Medulla oblongata (tissue), 1 donor: ENCODE measurements around the gene DDHD1.

Experiments
- DNase-seq: peaks from one replicate; pipeline ENCODE4 v3.0.0-alpha.2; 2015; ENCODE audit errors: extremely low spot score

Gene DDHD1

DNA sequence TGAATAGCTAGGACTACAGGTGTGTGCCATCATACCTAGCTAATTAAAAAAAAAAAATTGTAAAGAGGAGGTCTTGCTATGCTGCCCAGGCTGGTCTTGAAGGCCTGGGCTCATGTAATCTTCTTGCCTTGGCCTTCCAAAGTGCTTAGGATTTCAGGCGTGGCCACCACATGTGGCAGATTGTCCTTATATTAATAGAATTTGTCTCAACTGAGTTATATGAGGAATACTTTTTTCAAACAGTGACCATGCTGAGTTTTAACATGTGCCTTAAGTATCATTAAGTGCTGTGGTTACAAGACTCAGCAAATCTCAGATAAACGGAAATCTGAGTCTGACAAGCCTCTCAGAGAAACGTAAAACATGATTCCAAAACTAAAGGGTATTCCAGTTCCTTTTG lies 119.1 kb downstream of the DDHD1 start:
- DNase-seq: no peak

DNA sequence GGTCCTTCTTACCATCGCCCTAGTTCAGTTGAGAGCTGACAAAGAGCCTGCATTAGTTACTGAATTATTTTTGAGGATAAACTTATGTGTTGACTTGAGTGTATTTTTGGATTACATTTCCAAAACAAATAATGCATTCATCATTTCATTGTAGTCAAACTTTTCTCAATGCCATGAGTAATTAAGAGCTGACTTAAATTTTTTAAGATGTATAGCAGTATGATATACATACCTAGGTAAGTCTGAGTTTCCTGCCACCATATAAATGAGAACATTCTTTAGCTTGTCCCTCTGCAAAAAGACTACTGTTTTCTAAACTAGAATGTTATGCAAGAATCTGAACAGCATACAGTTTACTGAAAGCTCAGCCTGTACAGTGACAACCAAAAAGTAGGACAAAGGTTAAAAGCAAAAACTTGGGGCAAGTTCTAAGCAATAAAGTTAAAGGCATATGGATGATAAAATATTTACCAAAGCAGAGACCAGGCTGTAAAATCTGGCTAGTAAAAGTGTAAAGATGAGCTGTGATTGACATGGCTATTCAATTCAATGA lies 120.2 kb downstream of the DDHD1 start:
- no peak for DNase-seq

DNA sequence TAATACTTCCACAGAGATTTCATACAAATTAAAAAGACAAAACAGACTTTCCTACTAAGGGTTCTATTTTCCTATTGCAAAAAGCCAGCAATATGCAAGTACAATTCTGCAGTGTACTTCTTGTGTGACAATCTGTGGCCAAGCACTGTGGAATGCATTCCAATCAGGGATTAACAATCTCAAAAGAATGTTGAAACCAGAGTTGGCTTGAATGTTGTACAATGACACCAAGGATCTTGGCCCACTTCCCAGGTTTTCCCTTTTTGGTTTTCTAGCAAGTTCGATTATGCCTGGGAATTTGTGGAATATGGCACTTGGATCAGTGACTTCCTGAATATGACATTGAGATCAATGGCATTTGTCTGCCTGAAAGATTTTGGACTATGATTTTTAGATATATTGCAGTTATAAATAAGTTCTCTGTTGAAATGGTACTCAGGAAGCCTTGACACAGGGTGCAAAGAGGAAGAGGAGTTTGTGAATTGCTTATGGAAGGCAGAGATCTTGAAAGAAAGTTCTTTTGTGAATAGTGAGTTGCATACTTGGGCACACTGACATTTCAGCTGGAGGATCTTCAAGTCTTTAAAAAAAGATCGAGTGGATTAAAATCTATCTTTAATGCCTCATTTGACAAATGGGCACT lies 120.8 kb downstream of the DDHD1 start:
- peak; percentile 68 for DNase-seq

DNA sequence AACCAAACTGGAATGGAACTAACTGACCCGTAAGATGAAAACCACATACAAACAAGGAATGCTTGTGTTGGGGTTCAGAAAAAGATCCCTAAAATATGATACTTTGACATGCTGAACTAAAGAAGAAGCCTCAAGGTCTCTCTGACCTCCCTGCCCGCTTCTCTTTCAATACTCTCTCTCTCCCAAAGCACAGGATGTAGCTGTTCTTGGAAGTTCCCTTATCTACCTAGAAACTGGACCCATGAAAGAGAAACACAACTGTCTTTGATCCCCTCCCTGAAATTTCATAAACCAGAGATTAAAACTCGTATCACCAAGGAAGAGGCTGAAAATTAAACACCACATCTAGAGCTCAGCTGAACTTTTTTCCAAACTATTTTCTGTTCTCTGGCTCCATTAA lies 125.6 kb downstream of the DDHD1 start:
- DNase-seq: no peak

DNA sequence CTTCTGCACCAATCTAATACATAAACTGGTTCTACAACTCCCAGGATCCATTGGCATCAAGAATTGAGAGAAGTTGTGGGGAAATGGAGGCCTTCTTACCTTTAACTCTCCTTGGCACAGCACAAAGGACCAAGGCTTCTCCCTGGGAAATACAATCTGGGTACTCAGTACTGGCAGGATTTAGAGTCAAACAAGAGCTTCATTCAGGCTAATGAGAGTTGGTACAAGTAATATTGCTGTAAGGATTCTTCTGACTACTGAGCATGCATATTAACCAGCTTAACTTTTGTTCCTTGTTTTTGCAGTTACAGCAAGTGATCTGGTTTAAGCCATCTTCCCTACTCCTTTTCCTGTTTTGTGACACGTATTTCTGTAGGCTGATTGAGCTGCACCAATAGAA lies 126.1 kb downstream of the DDHD1 start:
- peak; percentile 63 for DNase-seq

DNA sequence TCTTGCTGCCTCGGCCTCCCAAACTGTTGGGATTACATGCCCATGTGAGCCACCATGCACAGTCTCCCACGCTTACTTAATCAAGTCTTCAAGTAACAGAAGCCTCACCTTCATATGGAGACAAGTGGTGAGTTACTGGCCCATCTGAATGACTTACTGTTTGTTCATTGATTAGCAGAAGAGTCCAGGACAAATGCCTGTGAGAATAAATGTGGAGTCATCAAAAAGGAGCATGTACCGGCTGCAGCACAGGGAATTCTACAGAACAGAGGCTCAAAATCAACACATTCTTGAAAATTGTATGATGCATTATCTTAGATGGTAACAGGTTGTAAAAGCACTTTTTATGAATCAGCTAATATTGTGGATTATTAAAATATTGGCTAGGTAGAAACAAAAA lies 129.8 kb downstream of the DDHD1 start:
- DNase-seq: no peak

DNA sequence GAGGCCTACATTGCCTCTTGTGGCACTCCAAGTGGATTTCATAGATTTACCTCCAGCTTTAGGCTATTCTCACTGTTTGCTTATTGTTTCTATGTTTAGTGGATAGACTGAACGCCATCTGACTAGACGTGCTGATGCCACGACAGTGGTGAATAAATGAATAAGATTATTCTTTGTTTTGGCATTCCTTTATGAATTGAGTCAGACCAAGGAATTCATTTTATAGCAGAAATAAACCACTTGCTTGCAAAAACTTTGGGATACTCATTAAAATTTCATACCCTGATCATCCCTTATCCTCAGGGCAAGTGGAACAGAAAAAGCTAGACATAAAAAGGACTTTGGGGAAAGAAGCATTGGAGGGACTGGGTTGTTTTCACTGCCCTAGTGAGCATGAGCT lies 130.5 kb downstream of the DDHD1 start:
- no peak for DNase-seq

DNA sequence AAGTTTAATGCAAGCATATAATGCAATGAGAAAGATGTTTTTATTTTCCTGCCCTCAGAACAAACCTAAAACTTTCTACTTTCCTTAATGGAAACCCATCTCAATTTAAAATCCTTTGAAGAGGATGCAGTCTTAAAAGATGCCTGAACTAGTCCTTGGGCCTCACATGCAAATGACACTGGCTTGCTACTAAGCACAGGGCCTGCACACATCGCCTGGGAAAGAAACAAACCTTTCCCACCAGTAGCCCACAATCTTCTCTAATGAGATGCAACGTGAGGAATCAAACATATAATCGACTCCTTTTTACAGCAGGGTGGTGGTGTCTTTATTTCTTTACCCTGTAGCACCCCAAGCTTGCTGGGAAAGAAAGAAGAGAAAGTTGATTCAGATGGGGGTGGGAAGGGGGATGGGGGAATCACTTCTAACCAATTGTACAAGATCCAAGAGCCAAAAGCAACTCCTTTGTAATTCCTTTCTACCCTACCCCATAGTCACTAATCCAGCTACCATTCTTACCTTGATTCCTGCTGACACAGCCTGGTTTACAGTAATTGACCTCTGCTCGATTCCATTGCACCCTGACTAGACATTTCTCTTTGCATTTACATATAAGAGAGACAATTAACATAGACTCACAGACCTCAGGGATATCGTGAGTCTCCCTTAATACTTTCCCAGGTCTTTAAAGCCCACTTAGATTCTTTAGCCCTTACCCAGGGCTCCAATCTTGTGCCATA lies 132.8 kb downstream of the DDHD1 start:
- DNase-seq: no peak

DNA sequence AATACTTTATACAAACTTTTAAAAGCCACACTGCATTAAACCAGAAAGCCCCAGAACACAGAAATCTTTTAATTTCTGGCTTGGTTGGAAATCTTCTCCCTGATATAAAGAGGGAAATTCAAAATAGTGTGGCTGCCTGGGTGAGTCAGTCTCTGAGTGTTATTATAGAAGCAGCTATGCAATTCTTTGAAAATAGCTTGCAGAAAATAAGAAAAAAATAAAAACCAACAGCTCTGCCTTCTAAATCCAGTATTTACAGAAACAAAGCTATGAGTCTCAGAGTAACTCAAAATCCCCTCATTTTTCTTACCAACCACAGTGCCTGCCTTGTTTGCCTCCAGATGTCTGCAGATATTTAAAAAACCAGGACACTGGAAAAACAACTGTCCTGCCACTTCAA lies 133.7 kb downstream of the DDHD1 start:
- DNase-seq: no peak

DNA sequence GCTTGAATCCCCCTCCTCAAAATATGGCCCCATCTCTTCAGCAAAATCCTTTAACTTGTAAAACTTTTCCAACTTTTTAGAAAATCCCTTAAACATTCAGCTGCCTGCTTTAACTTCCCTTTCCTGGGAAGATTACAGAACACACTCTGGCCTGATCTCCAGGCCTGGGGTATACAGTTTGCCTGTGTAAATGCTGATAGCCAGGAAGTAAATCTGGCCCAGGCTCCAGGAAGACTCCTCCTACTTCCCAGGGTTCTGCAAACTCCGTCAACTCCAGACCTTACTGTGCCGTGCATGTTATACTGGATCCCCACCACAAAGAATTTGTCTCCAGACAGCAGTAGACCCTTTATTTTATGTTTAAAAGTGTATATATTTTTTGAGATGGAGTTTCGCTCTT lies 135.3 kb downstream of the DDHD1 start:
- no peak for DNase-seq

DNA sequence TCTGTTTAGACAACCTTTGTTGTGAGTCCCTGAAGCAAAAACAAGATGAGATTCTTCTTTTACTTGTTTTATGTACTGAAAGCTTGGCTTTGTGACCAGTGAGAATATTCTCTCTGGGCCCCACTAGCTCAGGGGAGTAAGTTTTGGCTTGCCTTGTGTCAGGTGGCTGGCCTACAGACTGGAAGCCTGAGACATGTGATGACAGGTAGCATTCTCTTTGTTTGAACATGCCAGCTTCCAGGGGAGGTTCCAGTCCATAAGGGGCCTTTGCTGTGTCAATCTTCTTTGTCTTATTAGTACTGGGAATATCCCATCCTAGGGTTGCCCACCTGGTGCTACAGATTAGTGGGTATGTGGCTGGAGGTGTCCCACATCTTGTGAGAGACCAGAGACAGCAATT lies 136.2 kb downstream of the DDHD1 start:
- DNase-seq: no peak

DNA sequence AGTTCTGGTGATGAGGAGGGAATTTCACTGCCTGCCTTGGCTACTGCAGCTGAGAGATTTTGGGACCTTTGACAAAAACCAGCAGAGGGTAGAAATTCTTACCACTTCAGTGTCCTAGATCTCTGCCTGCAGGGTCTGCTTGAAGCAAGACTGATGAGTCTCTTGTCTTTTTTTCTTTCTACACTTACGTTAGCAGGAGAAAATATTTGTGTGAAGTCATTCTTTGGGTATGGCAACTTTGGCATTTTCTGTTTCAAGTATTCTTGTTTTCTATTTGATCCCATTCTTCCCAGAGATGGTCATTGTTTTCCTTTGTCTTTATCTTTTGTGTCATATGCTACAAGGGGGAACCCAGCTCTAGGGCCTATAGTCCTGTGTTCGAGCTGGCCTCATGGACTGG lies 136.6 kb downstream of the DDHD1 start:
- no peak for DNase-seq

DNA sequence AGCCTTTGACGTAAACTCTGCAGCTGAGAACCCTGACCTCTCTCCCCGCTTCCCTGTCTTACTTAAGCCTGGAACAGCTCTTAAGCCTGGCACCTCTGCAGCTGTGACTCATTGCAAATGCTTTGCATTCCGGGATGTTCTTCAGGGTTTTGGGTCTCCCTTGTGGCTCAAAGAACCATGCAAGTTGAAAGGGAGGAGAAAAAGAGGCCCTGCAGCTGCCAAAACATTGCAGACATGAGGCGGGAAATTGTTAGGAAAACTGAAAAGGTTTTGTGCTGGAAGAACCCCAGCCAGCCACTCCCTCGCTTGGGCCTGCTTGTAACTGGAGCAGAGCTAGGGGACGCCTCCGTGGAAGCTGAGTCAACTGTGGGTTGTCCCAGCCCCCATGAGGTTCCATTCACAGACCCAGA lies 142.1 kb downstream of the DDHD1 start:
- DNase-seq: peak; percentile 44

DNA sequence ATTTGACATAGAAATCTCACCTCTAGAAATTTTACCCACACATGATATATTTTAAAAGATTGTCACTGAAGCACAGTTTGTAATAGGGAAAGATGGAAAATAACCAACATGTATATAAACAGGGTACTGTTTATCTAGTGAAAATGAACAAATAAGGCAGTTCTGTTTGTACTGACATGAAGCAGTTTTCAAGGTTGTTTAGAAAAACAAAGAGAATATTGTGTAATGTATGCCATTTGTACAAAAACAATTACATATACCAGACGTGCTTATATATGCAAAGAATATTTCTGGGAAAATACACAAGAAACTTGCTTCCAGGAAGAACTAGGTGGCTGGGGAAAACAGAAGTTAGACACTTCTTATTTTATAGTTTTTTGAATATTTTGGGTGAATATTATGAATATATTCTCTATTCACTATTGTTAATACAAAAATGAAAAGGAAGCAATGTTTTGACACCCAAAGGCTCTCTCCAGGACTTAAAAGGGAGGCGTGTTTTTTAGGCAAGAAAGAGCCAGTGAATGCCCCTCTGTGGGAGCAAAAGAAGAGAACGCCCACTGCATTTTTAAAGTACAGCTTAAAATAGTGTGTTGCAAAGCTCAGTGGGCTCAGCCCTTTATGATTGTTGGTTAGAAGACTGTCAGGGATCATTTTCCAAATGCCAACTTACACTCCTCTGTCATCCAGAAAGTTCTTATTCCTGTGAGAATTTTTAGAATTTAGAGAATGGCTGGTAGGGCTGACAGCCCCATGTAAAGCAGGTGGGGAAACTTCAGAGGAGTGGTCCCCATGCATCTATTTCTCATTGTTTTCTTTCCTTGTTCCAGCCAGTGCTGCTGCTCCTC lies 142.7 kb downstream of the DDHD1 start:
- no peak for DNase-seq

DNA sequence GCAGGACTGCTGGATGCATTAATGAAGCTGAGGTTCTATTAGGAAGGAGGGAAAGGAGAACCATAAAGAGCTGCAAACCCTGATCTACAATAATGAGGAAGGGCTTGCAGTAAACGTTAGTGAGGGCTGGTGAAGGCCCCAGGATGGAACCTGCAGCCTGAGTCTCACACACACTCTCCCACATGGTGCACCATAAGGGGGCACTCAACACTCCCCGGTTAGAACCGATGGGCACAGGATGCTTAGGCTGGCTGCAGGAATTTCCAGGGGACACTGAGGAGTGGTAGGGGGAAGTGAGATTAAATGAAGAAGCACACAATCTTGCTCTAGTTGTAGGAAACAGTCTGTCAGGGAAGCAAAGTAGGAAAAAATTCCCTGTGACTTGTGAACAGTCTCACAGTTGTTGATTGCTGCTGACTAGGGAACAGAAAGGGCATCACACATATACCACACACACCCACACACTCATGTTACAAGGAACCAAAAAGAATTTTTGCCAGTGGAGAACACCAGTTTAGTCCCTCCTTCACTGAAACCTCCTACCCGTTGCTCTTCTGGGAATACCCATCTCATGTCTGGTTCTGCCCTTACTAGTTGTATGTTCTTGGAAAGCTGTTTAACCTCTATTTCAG lies 146.1 kb downstream of the DDHD1 start:
- DNase-seq: no peak

DNA sequence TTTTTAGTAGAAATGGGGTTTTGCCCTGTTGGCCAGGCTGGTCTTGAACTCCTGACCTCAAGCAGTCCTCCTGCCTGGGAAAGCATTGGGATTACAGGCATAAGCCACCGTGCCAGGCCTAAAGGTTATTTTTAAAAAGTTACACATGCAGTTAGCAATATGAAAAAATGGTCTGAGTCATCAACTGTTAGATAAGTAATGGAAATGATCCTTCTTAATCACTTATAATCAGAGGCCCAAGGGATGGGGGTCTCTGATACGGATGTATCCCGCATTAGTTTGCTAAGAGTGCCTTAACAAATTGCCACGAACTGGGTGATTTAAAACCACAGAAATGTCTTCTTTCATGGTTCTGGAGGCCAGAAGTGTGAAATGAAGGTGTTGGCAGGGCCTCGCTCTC lies 148.1 kb downstream of the DDHD1 start:
- no peak for DNase-seq

DNA sequence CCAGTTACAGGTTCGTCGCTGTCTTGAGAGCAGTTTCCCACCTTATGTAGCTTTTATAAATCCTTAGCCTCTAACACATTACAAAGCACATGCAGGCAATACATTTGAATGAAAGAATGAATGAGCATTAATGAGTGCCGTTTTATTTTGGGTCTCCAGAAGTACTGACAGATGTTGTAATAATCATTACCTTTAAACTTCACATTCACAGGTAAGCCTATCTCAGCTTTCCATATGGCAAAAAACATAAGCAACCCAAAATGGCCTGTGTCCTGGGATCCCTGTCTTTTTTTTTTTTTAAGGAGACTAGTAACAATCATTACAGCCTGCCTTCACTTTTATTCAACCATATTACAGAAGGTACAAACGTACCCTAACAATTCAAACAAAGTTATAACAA lies 149.3 kb downstream of the DDHD1 start:
- DNase-seq: no peak

DNA sequence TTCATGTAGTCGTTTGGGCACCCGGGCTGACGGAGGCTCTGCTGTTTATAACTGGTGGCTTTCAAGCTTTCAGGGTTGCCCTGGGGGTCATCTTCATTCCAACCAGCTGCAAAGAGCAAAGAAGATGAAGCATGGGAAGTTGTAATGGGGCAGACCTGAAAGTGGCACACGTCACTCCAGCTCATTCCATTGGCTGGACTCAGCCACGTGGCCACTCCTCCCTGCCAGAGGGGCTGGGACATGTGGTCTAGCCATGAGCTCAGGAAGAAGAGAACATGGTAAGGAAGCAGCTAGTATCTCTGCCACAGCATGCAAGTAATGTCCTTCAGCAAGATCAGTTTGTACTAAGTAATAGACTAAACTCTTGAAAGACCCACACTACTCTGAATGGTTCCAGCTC lies 150.5 kb downstream of the DDHD1 start:
- DNase-seq: no peak

DNA sequence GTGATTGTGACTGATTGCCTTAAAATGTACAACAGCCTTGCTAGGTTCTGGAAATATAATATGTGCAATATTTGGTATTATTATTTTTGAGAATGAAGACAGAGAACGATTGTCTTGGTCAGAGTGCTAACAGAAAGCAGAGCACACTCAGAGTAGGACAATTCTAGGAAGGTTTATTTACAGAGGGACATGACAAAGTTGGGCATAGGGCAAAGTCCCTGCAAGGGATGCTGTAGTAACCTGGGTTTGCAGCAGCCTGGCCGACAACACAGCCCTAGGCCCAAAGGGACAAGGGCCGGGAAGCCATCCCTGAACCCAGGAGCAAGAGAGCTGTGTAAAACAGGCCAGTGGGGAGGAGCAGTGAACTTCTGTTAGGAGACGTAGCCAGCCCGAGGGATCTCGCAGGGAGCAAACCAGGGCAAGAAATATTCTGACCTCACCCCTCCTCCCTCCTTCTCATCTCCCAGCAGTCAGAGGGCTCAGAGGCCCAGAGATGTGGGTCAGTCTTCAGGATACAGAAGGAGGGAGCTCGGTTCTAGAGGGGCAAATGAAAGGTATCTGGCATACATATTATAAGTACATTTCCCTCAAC lies 151.2 kb downstream of the DDHD1 start:
- DNase-seq: no peak

DNA sequence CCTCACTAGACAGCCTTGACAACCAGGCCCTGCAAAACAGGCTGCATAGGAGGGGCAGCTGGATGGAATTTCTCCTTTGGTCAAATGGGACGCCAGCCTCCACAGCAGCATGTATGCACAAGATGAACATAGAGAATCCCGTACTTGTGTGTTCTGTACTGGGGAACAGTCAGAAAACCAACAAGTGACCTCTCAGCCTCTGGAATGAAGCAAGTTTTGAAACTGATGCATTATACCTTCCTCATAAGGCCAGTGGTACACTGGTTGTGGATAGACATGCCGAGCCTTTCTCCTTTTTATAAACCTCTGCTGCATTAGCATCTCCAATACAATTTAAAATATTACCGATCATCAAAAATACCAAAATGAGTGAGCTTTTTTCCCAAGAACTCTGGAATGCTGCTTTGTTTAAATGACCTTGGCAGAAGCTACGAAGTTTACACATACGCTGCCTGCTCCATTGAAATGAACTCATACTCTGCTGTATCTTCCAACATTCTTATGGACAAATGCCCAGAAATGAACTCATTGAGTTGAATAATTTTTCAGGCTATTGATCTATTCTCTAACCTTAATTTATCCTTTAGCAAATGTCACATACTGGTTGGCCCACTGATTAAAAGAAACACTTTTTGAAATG lies 154.6 kb downstream of the DDHD1 start:
- no peak for DNase-seq

DNA sequence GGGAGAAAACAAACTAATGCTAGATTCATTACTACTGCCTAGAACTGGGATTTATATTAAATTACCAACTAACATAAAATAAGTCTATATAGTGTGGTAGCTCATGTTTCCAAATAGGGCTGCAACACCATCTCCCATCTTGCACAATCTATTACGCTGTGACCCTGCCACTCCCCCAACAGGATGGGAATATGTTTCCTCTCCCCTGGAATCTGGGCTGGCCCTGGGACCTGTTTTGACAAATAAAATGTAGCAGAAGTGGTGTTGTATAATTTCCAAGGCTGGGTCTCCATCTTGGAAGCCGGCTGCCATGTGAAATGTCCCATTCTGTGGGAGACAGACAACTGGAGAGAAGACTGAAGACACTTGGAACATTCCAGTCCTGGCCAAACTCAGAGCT lies 156.6 kb downstream of the DDHD1 start:
- no peak for DNase-seq
